DMS 273 (cell line): ENCODE measurements around the gene IL3RA.
"Not testable (repeated sequence)": the region's sequence is repeated elsewhere in the genome, so short reads cannot be mapped to it uniquely, and the experiment has no call there.

Experiments
- DNase-seq: peaks from one replicate; lab custom pipeline; 2025; ENCODE audit not compliant: unreplicated experiment; lab: John Stamatoyannopoulos, UW

Gene IL3RA

DNA sequence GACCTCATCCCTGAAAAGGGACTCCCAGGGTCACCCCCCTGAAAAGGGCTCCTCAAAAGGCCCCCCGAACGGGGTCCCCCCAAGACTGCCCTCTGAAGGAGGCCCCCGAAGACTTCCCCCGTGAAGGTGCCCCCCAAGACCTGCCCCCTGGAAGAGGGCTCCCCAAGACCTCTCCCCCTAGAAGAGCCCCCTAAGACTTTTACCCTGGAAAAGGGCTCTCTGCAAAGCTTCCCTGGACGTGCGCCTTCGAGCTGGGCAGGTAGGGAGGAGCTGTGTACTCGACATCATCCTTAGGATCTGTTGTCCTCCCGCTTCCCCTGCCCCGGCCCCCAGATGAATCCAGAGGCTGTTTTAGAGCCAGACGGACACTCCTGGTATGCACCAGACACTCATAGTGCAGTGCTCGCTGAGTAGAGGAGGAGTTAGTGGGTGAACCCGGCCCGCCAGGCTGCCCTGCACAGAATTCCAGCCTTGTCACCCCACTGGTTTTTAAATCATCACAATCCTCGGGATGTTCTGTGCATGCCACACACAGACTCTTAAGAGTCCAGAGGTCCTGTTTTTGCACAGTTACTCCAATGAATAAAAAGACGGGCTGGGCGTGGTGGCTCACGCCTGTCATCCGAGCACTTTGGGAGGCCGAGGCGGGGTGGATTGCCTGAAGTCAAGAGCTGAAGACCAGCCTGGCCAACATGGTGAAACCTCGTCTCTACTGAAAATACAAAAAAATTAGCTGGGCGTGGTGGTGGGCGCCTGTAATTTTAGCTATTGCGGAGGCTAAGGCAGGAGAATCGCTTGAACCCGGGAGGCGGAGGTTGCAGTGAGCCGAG is 61.1 kb downstream of the IL3RA start:
- no peak for DNase-seq

DNA sequence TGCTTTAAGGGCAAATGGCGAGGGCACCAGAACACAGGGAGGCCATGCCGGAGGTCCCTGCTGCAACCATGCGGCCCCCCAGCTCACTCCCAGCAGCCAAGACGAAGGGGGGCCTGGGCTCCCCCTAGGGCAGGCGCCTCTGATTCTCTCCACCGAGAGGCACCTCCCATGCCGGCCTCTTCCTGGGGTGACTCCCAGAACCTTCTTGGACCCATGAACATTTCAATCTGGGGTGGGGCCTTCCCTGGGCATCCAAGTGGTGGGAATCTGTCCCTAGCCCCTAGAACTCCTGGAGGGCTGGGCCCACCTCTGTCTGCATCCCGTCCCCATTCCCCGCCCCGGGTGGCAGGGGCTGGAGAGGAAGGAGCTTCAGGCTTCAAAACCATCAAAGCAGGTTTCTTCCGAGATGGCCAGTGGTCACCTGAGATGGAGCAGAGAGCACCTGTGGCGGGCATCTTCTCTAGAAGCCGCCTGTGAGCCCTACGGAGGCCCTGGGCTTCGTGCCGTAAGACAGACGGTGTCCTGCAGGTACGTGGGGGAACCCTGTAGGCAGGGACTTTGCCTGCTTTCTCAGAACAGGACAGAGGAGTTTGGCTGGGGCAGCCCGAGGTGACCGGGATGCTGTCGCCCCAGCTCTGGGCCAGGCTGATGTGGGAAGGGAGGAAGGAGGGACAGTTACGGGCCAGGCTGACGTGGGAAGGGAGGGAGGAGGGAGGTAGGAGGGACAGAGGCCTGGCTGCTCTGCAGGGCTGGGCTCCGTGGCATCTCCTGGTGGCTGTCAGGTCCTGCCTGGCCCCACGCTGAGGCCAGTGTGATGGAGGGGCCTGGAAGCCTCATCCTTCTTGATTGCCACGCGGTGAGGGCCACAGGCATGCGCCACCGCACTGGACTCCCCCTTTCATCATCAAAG is 62.1 kb downstream of the IL3RA start:
- DNase-seq = no peak

DNA sequence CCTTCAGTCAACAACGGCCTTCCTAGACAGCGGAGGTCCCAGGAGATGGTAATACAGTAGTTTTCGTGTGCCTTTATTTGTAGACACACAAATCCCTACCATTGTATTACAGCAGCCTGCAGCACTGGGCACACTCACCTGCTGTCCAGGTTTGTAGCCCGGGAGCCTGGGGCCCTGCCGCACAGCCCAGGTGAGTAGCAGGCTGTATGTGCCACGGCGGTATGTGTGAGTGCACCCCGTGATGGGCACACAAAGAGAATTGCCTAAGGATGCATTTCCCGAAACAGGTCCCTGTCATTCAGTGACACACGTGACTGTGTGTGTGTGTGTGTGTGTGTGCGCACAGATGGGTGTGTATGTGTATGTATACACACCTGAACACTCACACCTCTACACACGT is 63.5 kb downstream of the IL3RA start:
- no peak for DNase-seq

DNA sequence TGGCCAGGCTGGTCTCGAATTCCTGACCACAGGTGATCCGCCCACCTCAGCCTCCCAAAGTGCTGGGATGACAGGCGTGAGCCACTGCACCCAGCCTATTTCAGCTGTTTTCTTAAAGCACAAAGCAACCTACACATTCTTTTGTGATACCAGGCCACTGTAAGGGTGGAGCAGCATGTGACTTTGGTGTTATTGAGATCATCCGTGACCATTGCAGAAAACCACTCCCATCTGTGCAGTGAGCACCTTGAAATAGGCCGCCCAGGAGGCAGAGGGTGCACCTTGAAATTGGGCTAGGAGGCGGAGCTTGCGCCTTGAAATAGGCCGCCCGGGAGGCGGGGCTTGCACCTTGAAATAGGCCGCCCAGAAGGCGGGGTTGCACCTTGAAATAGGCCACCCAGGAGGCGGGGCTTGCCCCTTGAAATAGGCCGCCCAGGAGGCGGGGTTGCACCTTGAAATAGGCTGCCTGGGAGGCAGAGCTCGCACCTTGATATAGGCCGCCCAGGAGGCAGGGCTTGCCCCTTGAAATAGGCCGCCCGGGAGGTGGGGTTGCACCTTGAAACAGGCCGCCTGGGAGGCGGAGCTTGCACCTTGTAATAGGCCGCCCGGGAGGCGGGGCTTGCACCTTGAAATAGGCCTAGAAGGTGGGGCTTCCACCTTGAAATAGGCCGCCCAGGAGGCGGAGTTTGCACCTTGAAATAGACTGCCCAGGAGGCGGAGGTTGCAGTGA is 64.3 kb downstream of the IL3RA start:
- DNase-seq = no peak

DNA sequence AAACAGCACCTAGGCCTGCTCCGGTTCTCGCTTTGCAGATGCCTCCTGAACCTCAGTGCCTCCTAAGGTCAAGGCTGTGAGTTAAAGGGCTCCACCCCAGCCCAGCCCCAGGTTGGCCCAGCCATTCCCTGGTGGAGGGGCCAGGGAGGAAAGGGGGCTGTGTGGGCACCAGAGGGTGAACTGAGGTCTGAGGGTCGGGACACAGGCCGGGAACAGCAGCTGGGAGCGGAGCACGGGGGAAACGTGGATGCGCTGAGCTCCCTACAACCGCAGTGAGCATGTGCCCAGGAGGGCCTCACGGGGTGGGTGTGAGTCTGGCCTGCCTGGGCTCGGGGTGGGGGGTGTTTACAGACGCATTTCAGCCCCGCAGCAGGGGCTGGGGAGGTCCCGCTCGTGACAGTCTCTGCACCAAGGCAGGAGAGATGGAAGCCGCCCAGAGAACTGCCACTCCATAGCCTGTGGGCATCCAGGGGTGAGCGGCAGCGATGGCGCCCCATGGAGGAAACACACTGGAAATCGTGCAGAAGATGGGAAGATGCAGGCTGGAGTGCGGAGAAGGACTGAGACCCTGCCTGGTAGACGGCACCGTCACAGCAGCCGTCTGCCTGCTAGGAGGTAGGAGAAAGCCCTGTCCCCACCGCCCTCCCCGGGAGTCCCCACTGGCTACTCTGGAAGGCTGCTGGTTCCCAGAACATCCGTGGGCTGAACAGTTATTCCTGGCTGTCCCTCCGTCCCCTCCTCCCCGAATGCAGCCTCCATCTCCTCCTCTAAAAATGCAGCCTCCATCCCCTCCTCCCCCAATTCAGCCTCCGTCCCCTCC is 65.2 kb downstream of the IL3RA start:
- no peak for DNase-seq

DNA sequence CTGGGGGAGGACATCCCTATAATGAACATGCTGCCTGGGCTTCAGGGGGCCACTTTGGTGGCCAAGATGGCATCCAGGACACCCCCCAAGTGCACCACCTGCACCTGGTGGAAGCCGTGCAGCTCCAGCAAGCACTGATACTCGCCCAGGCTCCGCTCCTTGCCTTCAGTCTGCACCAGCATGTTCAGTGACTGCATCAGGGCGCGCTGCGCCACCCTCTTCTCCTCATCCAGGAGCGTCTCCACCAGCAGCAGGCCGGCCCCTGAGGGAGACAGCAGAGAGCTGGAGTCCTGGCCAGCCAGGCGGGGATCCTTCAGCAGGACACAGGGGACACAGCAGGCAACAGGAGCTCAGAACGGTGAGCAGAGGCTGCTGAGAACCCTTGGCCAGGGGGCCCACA is 66.6 kb downstream of the IL3RA start:
- DNase-seq = no peak

DNA sequence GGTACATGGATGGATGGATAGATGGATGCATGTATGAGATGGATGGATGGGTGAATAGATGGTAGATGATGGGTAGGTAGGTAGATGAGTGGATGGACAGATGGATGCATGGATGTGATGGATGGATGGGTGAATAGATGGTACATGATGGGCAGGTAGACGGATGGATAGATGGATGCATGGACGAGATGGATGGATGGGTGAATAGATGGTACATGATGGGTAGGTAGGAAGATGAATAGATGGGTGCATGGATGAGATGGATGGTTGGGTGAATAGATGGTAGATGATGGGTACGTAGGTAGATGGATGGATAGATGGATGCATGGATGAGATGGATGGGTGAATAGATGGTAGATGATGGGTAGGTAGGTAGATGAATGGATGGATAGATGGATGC is 67.3 kb downstream of the IL3RA start:
- DNase-seq = not testable (repeated sequence)

DNA sequence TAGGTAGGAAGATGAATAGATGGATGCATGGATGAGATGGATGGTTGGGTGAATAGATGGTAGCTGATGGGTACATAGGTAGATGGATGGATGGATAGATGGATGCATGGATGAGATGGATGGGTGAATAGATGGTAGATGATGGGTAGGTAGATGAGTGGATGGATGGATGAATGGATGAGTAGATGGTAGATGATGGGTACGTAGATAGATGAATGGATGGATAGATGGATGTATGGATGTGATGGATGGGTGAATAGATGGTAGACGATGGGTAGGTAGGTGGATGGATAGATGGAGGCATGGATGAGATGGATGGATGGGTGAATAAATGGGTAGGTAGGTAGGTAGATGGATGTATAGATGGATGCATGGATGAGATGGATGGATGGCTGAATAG is 69.2 kb downstream of the IL3RA start:
- DNase-seq = not testable (repeated sequence)

DNA sequence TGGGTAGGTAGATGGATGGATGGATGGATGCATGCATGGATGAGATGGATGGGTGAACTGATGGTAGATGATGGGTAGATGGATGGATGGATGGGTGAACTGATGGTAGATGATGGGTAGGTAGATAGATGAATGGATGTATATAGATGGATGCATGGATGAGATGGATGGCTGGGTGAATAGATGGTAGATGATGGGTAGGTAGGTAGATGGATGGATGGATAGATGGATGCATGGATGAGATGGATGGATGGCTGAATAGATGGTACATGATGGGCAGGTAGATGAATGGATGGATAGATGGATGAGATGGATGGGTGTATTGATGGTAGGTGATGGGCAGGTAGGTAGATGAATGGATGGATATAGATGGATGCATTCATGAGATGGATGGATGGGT is 70.5 kb downstream of the IL3RA start:
- DNase-seq = no peak

DNA sequence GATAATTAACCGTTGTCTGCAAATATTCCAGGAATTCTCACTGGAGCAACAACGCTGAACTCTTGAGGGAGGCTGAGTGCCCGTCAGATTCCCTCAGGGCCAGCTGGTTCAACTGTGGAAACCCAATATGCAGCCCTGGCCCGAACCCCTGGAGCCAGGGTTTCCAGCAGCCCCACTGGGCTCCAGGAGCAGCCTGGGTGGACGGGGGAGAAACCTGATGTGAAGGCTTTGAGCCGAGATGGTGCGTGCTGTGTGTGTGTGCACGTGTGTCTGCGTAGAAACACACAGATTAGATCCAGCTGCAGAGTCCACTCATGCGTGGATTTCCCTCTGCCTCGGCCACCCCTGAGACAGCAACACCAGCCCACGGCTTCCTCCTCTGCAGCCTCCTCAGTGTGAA is 74.7 kb downstream of the IL3RA start:
- DNase-seq = no peak

DNA sequence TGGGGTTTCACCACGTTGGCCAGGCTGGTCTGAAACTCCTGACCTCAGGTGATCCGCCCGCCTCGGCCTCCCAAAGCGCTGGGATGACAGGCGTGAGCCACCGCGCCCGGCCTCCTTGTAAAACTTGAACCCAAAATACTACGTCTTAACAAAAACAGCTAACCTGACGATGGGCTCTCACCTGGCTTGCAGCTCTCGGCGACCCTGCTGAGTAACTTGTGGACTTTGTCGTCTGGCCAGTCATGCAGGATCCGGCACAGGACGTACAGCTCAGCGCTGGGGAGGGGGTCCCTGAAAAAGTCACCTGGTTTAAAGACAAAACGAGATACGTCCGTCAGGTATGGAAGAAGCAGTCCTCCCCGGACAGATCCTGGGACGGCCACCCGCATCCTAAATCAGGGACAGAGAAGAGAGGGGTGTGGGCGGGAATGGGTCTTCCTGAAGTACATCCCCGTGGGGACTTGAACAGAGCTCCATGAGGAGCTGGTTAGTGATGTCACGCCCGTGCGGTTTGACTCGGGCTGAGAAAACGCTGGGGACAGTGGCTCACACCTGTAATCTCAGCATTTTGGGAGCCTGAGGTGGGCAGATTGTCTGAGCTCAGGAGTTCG is 76.1 kb downstream of the IL3RA start:
- DNase-seq = no peak

DNA sequence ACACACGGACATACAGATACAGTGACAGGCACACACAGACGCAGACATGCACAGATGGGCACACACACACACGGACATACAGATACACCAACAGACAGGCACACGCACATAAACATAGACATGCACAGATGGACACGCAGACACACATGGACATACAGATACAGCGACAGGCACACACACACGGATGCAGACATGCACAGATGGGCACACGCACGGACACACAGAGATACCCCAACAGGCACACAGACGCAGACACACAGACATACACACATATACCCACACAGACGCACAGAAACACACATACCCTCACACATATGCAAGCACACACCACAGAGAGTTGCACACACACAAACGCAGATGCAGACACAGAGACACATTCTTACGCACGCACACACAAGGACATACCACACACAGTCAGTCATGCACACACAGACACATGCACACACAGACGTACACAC is 79.8 kb downstream of the IL3RA start:
- DNase-seq = no peak

DNA sequence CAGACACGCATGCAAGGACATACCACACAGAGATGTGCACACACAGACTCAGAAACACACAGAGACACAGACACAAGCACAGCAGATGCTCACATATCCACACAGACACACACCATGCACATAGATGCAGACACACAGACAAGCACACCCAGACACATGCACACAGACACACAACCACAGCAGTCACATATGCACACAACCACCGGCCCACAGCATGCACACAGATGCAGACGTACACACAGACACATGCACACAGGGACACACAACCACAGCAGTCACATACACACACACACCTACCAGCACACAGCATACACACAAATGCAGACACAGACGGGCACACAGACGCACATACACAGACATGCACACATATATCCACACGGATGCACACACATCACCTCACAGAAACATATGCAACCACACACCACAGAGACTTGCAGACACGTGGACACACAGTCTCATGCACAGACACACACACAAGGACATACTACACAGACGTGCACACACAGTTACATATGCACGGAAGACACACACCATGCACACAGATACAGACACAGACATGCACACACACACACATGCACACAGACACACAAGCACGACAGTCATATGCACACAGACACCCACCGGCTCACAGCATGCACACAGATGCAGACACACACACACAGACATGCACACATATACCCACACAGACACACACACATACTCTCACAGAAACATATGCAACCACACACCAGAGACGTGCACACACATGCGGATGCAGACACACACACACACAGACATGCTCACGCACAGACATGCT is 80.6 kb downstream of the IL3RA start:
- DNase-seq = no peak

DNA sequence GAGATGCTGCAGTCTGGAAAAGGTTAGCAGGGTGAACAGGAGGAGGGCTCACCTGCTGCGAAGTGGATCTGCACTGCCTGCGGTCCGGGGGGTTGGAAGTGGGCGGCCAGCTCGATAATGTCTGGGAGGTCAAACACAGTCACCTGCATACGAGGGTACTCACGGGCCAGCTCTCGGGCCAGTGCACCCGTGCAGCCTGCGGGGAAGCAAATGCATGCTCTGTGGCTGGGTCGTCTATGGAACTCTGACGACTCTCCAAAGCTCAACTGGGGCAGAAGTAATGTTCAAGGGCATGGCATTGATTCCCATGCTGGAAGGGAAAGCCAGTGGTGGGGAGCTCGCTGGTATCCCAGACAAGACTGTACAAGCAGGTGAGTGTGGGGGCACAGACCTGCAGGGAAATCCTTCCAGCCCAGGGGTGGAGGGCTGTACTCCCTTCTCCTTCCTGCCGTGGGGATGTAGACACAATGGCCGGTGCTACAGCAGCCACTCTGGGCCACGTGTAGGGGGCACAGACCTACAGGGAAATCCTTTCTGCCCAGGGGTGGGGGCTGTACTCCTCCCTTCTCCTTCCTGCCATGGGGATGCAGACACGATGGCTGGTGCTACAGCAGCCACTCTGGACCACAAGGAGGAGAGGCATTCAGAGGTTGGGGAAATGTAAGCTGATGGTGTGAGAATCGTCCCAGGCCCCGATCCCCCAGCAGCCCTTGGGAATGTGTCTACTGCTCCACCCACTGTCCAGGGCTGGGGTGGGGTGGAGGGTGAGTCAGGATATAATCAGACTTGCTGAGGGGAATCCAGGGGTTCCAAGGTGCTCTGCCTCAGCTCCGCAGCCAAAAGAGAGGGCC is 81.6 kb downstream of the IL3RA start:
- DNase-seq = no peak

DNA sequence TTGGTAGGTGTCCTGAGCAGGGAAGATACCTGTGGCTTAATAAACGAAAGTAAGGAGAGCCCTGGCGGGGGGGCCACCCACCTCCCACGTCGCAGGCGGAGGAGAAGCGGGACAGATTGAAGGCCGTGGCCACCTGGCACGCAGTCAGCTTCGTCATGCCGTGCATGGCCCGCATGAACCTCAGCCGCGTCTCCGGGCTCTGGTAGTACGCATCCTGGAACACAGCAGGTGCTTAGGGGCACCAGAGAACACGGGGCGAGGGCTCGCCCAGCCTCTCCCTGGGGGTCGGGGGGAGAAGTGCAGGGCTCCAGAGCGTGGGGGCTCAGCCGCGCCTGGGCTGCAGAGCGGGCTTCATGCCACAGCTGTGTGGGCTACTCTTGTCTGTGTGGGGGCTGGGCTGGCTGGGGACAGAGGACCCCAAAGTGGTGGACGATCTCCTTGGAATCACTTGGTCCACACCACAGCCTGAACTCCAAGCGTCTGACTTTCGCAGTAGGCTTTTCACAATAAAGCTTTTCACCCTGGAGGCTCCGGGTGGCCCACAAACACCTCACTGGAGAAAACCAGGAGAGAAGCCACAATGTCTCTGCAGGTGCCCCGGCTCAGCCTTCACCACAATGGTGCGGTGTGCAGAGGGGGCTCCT is 82.4 kb downstream of the IL3RA start:
- no peak for DNase-seq

DNA sequence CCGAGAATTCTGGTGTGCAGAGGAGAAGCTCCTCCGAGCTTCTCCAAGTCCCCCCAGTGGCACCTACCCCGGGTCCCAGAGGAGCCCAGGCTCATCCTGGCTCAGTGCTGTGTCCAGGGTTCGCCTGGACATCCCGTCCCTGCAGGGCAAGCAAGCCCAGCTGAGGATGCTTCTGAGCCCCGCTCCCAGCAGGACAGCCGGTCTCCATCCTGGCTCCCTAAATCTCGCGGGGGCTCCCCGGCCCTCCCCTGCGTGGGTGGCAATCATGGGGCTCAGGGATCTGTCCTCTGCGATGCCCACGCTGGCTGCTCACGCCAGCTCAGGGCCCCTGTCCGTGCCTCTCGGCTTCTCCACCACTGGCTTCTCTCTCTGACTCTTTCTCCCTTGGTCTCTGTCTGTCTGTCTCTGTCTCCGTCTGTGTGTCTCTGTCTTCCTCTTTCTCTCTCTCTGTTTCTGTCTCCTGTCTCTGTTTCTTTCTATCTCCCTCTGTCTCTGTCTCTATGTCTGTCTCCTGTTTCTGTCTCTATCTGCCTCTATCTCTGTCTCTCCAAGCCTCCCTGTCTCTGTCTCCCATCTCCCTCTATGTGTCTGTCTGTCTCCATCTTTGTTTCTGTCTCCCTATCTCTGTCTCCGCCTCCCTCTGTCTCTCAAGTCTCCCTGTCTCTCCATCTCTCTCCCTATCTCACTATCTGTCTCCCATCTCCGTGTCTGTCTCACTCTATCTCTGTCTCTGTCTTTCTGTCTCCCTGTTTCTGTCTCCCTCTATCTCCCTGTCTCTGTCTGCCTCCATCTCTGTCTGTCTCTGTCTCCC is 83.2 kb downstream of the IL3RA start:
- no peak for DNase-seq

DNA sequence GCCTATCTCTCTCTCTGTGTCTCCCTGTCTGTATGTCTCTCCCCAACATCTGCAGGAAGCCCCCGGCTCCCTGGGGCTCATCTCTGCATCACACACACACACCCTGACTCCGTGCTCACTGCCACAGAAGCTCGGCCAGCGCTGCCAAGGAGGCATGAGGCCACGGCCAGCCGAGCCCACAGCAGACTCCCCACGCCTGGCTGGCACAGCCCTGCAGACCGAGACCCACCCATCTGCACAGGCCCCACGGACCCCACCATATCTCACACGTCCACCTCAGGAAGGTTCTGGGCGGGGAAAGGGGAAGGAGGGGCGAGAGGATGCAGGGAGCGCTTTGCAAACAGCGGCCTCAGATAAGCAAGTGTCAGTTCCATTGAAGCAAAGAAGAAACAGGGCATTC is 83.8 kb downstream of the IL3RA start:
- no peak for DNase-seq
